ENCODE data around the gene ATP11B.

Gene ATP11B

DNA sequence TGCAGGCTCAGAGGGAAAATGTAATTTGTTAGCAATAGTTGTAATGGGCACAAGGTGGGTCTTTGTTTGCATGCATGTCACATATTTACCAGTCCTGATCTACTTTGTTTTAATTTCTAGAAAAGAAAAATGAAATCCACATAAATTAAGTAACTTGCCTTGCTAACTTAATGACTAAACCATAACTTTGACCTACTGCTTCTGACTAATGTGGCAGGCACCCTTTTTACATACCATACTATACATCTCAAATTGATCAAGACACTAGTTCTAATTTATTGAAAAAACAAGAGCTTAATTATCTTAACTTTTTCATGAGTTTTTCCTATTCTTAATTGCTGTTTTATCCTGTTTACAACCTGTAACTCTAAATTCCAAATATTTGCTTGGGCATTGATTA lies 93.2 kb downstream of the ATP11B start:
- Histone ChIP-seq H3K27me3 (ENCODE audit: control insufficient read depth, low read length) (no peaks in the 10 kb centered on the region), H3K4me1 (ENCODE audit: control insufficient read depth, low read length) (peaks cover 6% of the 10 kb centered on the region; the same call in 1 of the 2 replicates), H4K20me1 (ENCODE audit: control insufficient read depth, insufficient read depth, low read depth, low read length) (no peaks in the 10 kb centered on the region), H3K36me3 (ENCODE audit: control insufficient read depth, low read length) (peaks cover 30% of the 10 kb centered on the region), H3K27ac (ENCODE audit: low read depth, low read length) (no peak overlapping the region), H3K4me3 (ENCODE audit: low read length) (no peak overlapping the region), H3K4me2 (ENCODE audit: low read length) (no peak overlapping the region), H3K9me2 (replicated peaks; ENCODE audit: control insufficient read depth, low read length) (no peaks in the 10 kb centered on the region), H3K79me2 (ENCODE audit: control insufficient read depth, low read length) (no peaks in the 10 kb centered on the region), H3F3A (ENCODE audit: control insufficient read depth, insufficient read depth) (0 out of 2 replicates have a peak, but pooled peaks cover 2% of the 10 kb centered on the region), H3K9me3 (ENCODE audit: control insufficient read depth, insufficient read depth, low read length) (no peaks in the 10 kb centered on the region)
- no peak for TF ChIP-seq EZH2phosphoT487 (IDR thresholded peaks at IDR 0.05; ENCODE audit: borderline replicate concordance, low read length)
- TF ChIP-seq, protein P1, sequence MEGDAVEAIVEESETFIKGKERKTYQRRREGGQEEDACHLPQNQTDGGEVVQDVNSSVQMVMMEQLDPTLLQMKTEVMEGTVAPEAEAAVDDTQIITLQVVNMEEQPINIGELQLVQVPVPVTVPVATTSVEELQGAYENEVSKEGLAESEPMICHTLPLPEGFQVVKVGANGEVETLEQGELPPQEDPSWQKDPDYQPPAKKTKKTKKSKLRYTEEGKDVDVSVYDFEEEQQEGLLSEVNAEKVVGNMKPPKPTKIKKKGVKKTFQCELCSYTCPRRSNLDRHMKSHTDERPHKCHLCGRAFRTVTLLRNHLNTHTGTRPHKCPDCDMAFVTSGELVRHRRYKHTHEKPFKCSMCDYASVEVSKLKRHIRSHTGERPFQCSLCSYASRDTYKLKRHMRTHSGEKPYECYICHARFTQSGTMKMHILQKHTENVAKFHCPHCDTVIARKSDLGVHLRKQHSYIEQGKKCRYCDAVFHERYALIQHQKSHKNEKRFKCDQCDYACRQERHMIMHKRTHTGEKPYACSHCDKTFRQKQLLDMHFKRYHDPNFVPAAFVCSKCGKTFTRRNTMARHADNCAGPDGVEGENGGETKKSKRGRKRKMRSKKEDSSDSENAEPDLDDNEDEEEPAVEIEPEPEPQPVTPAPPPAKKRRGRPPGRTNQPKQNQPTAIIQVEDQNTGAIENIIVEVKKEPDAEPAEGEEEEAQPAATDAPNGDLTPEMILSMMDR (IDR thresholded peaks at IDR 0.05; ENCODE audit: low read depth, low read length, poor library complexity, severe bottlenecking), result no peak

DNA sequence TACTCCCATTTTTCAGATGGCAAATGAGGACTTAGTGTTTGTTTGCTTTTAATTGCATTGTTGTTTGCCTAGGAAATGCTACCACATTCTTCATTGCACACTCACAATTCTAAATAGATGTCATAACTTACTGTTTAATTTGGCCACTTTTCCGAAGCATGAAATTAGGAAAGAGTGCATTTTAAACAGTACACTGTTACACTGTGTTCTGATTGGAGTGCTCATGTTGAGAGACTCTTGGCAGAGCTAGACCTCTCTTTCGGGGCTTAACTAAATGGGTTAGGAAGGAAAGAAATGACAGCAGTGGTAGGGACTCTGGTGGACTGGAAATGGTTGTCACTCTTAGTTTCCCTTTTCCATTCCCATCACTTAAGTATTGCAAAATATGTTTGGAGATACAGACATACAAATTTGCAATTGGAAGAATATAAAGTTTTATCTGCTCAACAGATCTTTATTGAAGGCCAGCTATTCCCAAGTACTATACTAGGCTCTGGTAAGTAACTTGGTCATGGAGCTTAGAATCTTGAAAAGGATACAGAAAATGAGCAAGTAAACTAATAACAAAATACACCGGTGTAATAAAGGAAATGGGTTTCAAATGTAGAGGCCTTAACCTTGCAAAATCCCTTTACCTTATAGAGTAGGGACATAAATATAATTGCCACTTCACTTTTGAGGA lies 96.8 kb downstream of the ATP11B start:
- Histone ChIP-seq H3K9me3 (ENCODE audit: control insufficient read depth, insufficient read depth, low read length) (no peaks in the 10 kb centered on the region), H3K9me2 (replicated peaks; ENCODE audit: control insufficient read depth, low read length) (no peaks in the 10 kb centered on the region), H3K79me2 (ENCODE audit: control insufficient read depth, low read length) (no peaks in the 10 kb centered on the region), H3K27ac (ENCODE audit: low read depth, low read length) (no peak overlapping the region), H3K4me3 (ENCODE audit: low read length) (no peak overlapping the region), H3K27me3 (ENCODE audit: control insufficient read depth, low read length) (no peaks in the 10 kb centered on the region), H3K36me3 (ENCODE audit: control insufficient read depth, low read length) (peaks cover 35% of the 10 kb centered on the region), H3K4me2 (ENCODE audit: low read length) (no peak overlapping the region), H4K20me1 (ENCODE audit: control insufficient read depth, insufficient read depth, low read depth, low read length) (no peaks in the 10 kb centered on the region), H3K4me1 (ENCODE audit: control insufficient read depth, low read length) (peaks cover 1% of the 10 kb centered on the region; the same call in 1 of the 2 replicates), H3F3A (ENCODE audit: control insufficient read depth, insufficient read depth) (no peaks in the 10 kb centered on the region)
- no peak for TF ChIP-seq EZH2phosphoT487 (IDR thresholded peaks at IDR 0.05; ENCODE audit: borderline replicate concordance, low read length)
- TF ChIP-seq, protein P1 (IDR thresholded peaks at IDR 0.05; ENCODE audit: low read depth, low read length, poor library complexity, severe bottlenecking), result no peak

DNA sequence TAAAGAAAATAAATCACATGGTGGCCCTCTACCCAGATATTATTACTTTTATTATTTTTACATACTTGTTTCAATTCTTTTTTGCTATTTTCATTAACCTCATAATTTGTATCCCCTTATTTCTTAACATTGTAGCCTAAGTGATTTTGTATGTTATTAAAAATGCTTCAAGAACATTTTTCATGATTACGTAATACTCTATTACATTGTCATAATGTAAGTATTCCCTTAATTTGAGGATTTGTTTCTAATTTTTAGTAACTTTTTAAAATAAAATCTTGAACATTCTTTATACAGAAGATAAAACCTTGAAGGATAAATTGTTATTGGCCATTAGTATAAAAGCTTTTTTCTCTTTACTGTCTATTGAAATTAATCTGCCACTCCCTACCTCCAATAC lies 98.1 kb downstream of the ATP11B start:
- Histone ChIP-seq H3K4me2 (ENCODE audit: low read length) (no peak overlapping the region), H3K27me3 (ENCODE audit: control insufficient read depth, low read length) (no peaks in the 10 kb centered on the region), H3K27ac (ENCODE audit: low read depth, low read length) (no peak overlapping the region), H3K9me2 (replicated peaks; ENCODE audit: control insufficient read depth, low read length) (no peaks in the 10 kb centered on the region), H3K9me3 (ENCODE audit: control insufficient read depth, insufficient read depth, low read length) (no peaks in the 10 kb centered on the region), H3K36me3 (ENCODE audit: control insufficient read depth, low read length) (peaks cover 36% of the 10 kb centered on the region), H3K79me2 (ENCODE audit: control insufficient read depth, low read length) (no peaks in the 10 kb centered on the region), H3F3A (ENCODE audit: control insufficient read depth, insufficient read depth) (no peaks in the 10 kb centered on the region), H4K20me1 (ENCODE audit: control insufficient read depth, insufficient read depth, low read depth, low read length) (no peaks in the 10 kb centered on the region), H3K4me1 (ENCODE audit: control insufficient read depth, low read length) (no peaks in the 10 kb centered on the region), H3K4me3 (ENCODE audit: low read length) (no peak overlapping the region)
- TF ChIP-seq EZH2phosphoT487 (IDR thresholded peaks at IDR 0.05; ENCODE audit: borderline replicate concordance, low read length), result no peak
- TF ChIP-seq, protein P1 (IDR thresholded peaks at IDR 0.05; ENCODE audit: low read depth, low read length, poor library complexity, severe bottlenecking), result no peak
